Measurements from ENCODE around the gene CCDC195.

Gene CCDC195, protein sequence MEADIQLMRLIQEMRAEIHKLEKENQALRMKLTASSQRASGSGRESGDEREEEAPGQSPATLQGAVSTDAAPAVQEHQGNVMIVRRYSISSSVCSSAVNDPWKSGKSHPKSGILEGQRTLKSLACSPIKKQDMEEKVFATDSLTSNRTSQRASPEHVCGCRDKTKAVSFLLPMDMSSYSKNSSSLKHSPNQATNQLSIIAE

GRCh38 chr2:224716201-224716600, at the start of gene CCDC195:
Gene CCDC195, minus strand, starts transcription at chr2:224716365. Its CDS starts 0 bp downstream, at chr2:224716365.
- DNase-seq: no peak

- DNase-seq: no peak
Measured at GRCh38 chr2:224764565-224765236, 48.5 kb upstream of the CCDC195 start.

DNA sequence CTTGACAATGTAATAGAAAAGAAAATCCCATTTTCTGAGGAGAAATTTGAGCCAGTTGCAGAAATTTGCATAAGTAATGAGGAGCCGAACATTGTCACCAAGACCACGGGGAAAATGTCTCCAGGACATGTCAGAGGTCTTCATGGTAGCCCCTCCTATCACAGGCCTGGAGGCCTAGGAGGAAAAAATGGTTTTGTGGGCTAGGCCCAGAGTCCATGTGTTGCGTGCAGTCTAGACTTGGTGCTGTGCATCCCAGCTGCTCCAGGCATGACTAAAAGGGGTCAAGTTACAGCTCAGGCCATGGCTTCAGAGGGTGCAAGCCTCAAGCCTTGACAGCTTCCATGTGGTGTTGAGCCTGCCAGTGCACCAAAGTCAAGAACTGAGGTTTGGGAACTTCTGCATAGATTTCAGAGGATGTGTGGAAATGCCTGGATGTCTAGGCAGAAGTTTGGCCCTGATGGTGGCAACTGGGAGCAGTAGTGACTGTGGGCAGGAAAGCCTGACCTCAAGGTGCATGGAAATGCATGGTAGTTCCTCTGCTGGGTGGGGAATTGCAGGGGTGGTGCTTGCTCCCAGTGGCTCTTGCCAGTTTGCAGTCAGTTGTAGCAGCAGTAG, 41.9 kb upstream of the CCDC195 start:
- no peak for DNase-seq

GRCh38 chr2:224753743-224754540, 37.8 kb upstream of the CCDC195 start:
- DNase-seq: no peak

- DNase-seq: no peak
Measured at GRCh38 chr2:224751996-224752698, 36.0 kb upstream of the CCDC195 start.

- DNase-seq: peak in 1 of 3 experiments; percentile 6
Measured at GRCh38 chr2:224749136-224749535, 33.0 kb upstream of the CCDC195 start.

- DNase-seq: no peak
Measured at GRCh38 chr2:224747765-224748164, 31.6 kb upstream of the CCDC195 start.

GRCh38 chr2:224736227-224736626, 20.1 kb upstream of the CCDC195 start:
- no peak for DNase-seq

GRCh38 chr2:224734949-224735348, 18.8 kb upstream of the CCDC195 start:
- no peak for DNase-seq

DNA sequence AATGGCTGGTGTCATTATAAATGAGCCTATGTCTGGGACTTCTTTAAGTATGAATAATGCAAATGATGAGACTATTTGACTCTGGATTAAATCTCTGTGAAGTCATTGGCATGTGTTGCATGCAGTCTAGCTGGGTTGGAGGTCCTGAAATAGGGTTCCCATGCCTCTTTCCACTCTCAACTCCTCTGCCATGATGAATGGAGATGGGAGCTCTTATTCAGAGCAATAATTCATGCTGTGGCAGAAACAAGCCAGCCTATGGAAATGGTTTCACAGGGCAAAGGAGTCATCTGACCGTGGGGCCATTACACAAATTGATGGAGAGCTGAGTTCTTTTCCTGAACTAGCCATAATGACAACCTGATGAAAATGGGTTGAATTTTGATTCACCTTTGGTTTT, 15.5 kb upstream of the CCDC195 start:
- no peak for DNase-seq

GRCh38 chr2:224729435-224729834, 13.3 kb upstream of the CCDC195 start:
- no peak for DNase-seq

- no peak for DNase-seq
Measured at GRCh38 chr2:224724331-224724730, 8.2 kb upstream of the CCDC195 start.

- DNase-seq: no peak
Measured at GRCh38 chr2:224723586-224724217, 7.5 kb upstream of the CCDC195 start.

GRCh38 chr2:224722770-224723169, 6.6 kb upstream of the CCDC195 start:
- DNase-seq: no peak

- no peak for DNase-seq
Measured at GRCh38 chr2:224722250-224722649, 6.1 kb upstream of the CCDC195 start.

- no peak for DNase-seq
Measured at GRCh38 chr2:224716921-224717320, 756 bp upstream of the CCDC195 start.

GRCh38 chr2:224711859-224712665, 4.1 kb downstream of the CCDC195 start:
- DNase-seq: no peak

GRCh38 chr2:224711381-224711780, 4.8 kb downstream of the CCDC195 start:
- DNase-seq: no peak

GRCh38 chr2:224709301-224709700, 6.9 kb downstream of the CCDC195 start:
- no peak for DNase-seq

DNA sequence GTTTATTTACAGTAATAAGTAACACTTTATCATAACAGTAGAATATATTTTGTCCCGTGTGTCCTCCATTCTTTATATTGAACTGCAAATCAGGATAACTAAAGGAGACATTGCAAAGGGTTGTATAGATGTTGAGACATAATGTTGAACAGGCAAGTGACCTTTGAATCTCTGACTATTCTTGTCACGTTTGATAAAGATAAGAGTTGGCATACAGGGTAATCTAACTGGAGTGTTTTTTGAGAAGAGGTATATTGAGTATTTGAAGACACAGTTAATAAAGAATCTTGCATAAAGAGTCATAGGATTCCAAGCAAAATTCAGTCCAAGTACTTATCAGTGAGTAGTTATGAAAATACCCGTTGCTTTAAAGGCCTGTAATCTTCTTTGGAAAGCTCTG, 21.7 kb downstream of the CCDC195 start:
- DNase-seq: no peak

- no peak for DNase-seq
Measured at GRCh38 chr2:224691563-224691962, 24.6 kb downstream of the CCDC195 start.

Data from NCI-H1417 (cell line).